Mesenchymal stem cell (in vitro differentiated cells and primary cell): Measurements from ENCODE around the gene ADGRL3.

Source experiments
- DNase-seq: peaks from one replicate; pipeline ENCODE4 v3.0.0-alpha.2; 2013
- H2AFZ ChIP-seq: one replicate; pipeline ENCODE4 v1.6.1; 2013; ENCODE audit warnings: low read depth, mild to moderate bottlenecking, control low read depth, inconsistent platforms, low read length, moderate library complexity
- H2AK5ac ChIP-seq: 2 replicates; pipeline ENCODE4 v1.6.1; 2013; ENCODE audit warnings: low read length, moderate library complexity, mild to moderate bottlenecking, inconsistent platforms; ENCODE audit not compliant: severe bottlenecking
- H2BK120ac ChIP-seq: one replicate; pipeline ENCODE4 v1.6.1; 2013; ENCODE audit warnings: low read depth, mild to moderate bottlenecking, inconsistent platforms, low read length, moderate library complexity
- H2BK12ac ChIP-seq, 2 experiments: one replicate each; pipeline ENCODE4 v1.6.1; 2013; ENCODE audit warnings: inconsistent platforms in 2 of 2, low read length in 2 of 2, mild to moderate bottlenecking in 2 of 2, moderate library complexity in 2 of 2, control low read depth in 1 of 2
- H2BK15ac ChIP-seq: one replicate; pipeline ENCODE4 v1.6.1; 2013; ENCODE audit warnings: mild to moderate bottlenecking, low read depth, inconsistent platforms; ENCODE audit not compliant: poor library complexity, severe bottlenecking
- H2BK5ac ChIP-seq: 2 replicates; pipeline ENCODE4 v1.6.1; 2013; ENCODE audit warnings: low read depth, mild to moderate bottlenecking, low read length, control low read depth, inconsistent platforms; ENCODE audit not compliant: poor library complexity, severe bottlenecking
- H3K14ac ChIP-seq, 2 experiments: one replicate each; pipeline ENCODE4 v1.6.1; 2013; ENCODE audit warnings: inconsistent platforms in 2 of 2, low read length in 2 of 2, control low read depth in 1 of 2, mild to moderate bottlenecking in 1 of 2, moderate library complexity in 1 of 2
- H3K18ac ChIP-seq, 2 experiments: one replicate each; pipeline ENCODE4 v1.6.1; 2013; ENCODE audit warnings: inconsistent platforms in 2 of 2, low read length in 2 of 2, control low read depth in 1 of 2, low read depth in 1 of 2, mild to moderate bottlenecking in 1 of 2
- H3K23ac ChIP-seq, 2 experiments: one replicate each; pipeline ENCODE4 v1.6.1; 2013; ENCODE audit warnings: inconsistent platforms in 2 of 2, low read length in 2 of 2, mild to moderate bottlenecking in 2 of 2, moderate library complexity in 2 of 2, control low read depth in 1 of 2
- H3K27ac ChIP-seq: 2 replicates; pipeline ENCODE4 v1.5.1; 2013; ENCODE audit warnings: mild to moderate bottlenecking, moderate library complexity, low read length, control low read depth, inconsistent platforms; ENCODE audit not compliant: poor library complexity, severe bottlenecking
- H3K27me3 ChIP-seq, 2 experiments: 2 replicates each; pipeline versions ENCODE4 v1.6.1 to v1.7.0; 2013; ENCODE audit warnings: low read length in 2 of 2, mild to moderate bottlenecking in 2 of 2, moderate library complexity in 2 of 2, control low read depth in 1 of 2, inconsistent platforms in 1 of 2; ENCODE audit not compliant: control insufficient read depth in 1 of 2, insufficient read depth in 1 of 2
- H3K36me3 ChIP-seq, 2 experiments: 2 replicates each; pipeline versions ENCODE4 v1.6.1 to v1.7.0; 2013; ENCODE audit warnings: low read length in 2 of 2, control low read depth in 1 of 2, inconsistent platforms in 1 of 2, low read depth in 1 of 2, mild to moderate bottlenecking in 1 of 2; ENCODE audit not compliant: insufficient read depth in 2 of 2, control insufficient read depth in 1 of 2
- H3K4ac ChIP-seq, 2 experiments: one replicate each; pipeline ENCODE4 v1.6.1; 2013; ENCODE audit warnings: inconsistent platforms in 2 of 2, low read length in 2 of 2, mild to moderate bottlenecking in 2 of 2, moderate library complexity in 2 of 2, control low read depth in 1 of 2, low read depth in 1 of 2
- H3K4me1 ChIP-seq: 2 replicates; pipeline ENCODE4 v1.6.1; 2013; ENCODE audit warnings: low read depth, low read length, control low read depth; ENCODE audit not compliant: control insufficient read depth, insufficient read depth
- H3K4me2 ChIP-seq: 2 replicates; pipeline ENCODE4 v1.6.1; 2013; ENCODE audit warnings: low read length, mild to moderate bottlenecking, inconsistent platforms; ENCODE audit not compliant: poor library complexity, severe bottlenecking
- H3K4me3 ChIP-seq, 2 experiments: 2 replicates each; pipeline versions ENCODE4 v1.5.1 to v1.7.0; 2013; ENCODE audit warnings: low read length in 2 of 2, mild to moderate bottlenecking in 2 of 2, control low read depth in 1 of 2, low read depth in 1 of 2; ENCODE audit not compliant: insufficient read depth in 1 of 2
- H3K79me1 ChIP-seq: replicated peaks from 2 replicates; pipeline ENCODE4 v1.6.1; 2013; ENCODE audit warnings: mild to moderate bottlenecking, control low read depth, low read length, inconsistent platforms; ENCODE audit not compliant: poor library complexity, severe bottlenecking
- H3K9ac ChIP-seq: 2 replicates; pipeline ENCODE4 v1.7.0; 2013; ENCODE audit warnings: mild to moderate bottlenecking, low read length, moderate library complexity
- H3K9me3 ChIP-seq: 2 replicates; pipeline ENCODE4 v1.7.0; 2013; ENCODE audit warnings: mild to moderate bottlenecking, low read length; ENCODE audit not compliant: control insufficient read depth
- H4K8ac ChIP-seq: one replicate; pipeline ENCODE4 v1.6.1; 2013; ENCODE audit warnings: inconsistent platforms, mild to moderate bottlenecking, low read length, moderate library complexity
- H4K91ac ChIP-seq: one replicate; pipeline ENCODE4 v1.6.1; 2013; ENCODE audit warnings: mild to moderate bottlenecking, low read length, inconsistent platforms
- whole genome bisulfite sequencing: methylation state at CpG from one replicate; pipeline ENCODE4 v1.1.7; 2013; ENCODE audit warnings: mixed read lengths; 5-methylcytosine and 5-hydroxymethylcytosine counted together

The ADGRL3 gene

DNA sequence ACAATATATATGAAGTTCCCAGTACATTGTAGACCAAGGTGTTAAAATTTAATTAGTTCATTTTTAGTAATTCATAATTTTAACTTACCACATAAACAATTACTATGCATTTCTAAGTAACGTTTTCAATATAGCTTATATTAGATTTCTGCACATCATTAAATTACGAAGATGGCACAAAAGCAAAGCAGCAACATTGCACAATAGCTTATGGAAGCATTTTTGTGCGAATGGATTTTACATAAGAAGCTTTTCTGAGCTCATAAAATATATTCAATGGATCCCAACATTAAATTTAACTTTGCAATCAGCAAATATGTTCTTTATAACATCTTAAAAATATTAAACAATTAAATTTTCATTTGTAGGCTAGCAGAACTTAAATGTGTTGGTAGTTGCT lies 875.4 kb downstream of the ADGRL3 start:
- no peaks in the 10 kb centered on the region for H3K27me3 ChIP-seq
- H2AK5ac ChIP-seq, result no peak overlapping the region
- no peak for DNase-seq
- no peak overlapping the region for H3K23ac ChIP-seq
- no peaks in the 10 kb centered on the region for H3K4me1 ChIP-seq
- no peak overlapping the region for H3K14ac ChIP-seq
- H4K91ac ChIP-seq, result no peak overlapping the region
- no peak overlapping the region for H3K9ac ChIP-seq
- H2AFZ ChIP-seq, result no peak overlapping the region
- WGBS, result 93% methylated on average over 3 of the region's 3 CpGs
- no peak overlapping the region for H3K27ac ChIP-seq
- H3K4ac ChIP-seq, result no peak overlapping the region
- H3K79me1 ChIP-seq, result no peaks in the 10 kb centered on the region
- no peak overlapping the region for H3K18ac ChIP-seq
- H2BK5ac ChIP-seq, result no peak overlapping the region
- no peaks in the 10 kb centered on the region for H3K36me3 ChIP-seq
- H3K4me3 ChIP-seq, result no peak overlapping the region
- no peak overlapping the region for H4K8ac ChIP-seq
- H2BK15ac ChIP-seq, result no peak overlapping the region
- H2BK12ac ChIP-seq, result no peak overlapping the region
- H3K4me2 ChIP-seq, result no peak overlapping the region
- no peak overlapping the region for H2BK120ac ChIP-seq
- H3K9me3 ChIP-seq, result no peaks in the 10 kb centered on the region

DNA sequence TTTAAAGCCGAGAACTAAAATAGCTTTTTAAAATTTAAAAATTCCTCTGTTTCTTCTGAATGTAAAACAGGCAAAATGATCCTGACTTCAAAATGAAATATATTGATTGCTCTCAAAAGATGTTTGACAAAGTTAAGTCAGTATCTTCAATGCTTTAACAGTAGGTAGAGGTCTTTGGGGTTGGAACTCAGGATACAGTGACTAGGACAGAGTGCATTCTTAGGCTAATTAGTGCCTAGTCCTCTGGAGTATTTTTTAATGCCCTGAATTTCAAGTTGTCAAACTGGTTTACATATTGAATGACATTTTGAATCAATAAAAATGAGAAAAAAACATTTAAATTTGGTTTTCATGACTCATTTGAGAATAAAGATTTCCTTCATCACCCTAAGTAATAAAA lies 877.3 kb downstream of the ADGRL3 start:
- H2BK12ac ChIP-seq, result no peak overlapping the region
- no peak for DNase-seq
- no peaks in the 10 kb centered on the region for H3K36me3 ChIP-seq
- WGBS, result no CpG with 5 or more reads among the region's 1 CpG
- H3K4me2 ChIP-seq, result no peak overlapping the region
- no peak overlapping the region for H2AK5ac ChIP-seq
- no peak overlapping the region for H3K4ac ChIP-seq
- no peak overlapping the region for H3K18ac ChIP-seq
- H3K23ac ChIP-seq, result no peak overlapping the region
- no peaks in the 10 kb centered on the region for H3K9me3 ChIP-seq
- no peaks in the 10 kb centered on the region for H3K79me1 ChIP-seq
- H2BK5ac ChIP-seq, result no peak overlapping the region
- H3K4me3 ChIP-seq, result no peak overlapping the region
- H2BK120ac ChIP-seq, result no peak overlapping the region
- H3K27me3 ChIP-seq, result no peaks in the 10 kb centered on the region
- H3K9ac ChIP-seq, result no peak overlapping the region
- no peak overlapping the region for H3K27ac ChIP-seq
- no peaks in the 10 kb centered on the region for H3K4me1 ChIP-seq
- H4K91ac ChIP-seq, result no peak overlapping the region
- no peak overlapping the region for H2AFZ ChIP-seq
- no peak overlapping the region for H4K8ac ChIP-seq
- no peak overlapping the region for H2BK15ac ChIP-seq
- no peak overlapping the region for H3K14ac ChIP-seq

DNA sequence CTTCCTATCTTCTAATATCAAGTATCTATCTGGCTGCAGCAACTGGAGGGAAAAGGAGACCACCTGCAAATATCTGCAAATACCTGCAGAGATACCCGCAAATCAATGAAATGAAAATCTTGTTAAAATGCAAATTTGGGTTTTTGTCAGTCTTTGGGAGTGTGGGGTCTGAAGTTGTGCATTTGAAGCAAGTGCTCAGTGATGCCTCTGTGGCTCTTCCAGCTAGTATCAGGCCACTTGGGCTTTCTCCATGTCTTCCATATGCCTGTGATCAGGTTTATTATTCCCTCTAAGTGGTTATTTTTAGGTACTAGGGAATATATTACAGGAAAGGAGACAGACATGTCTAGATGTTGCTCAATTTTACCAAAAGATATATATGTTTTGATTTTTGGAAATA lies 880.3 kb downstream of the ADGRL3 start:
- H2BK12ac ChIP-seq, result no peak overlapping the region
- no peak overlapping the region for H3K9ac ChIP-seq
- no peak overlapping the region for H3K27ac ChIP-seq
- no peak overlapping the region for H3K23ac ChIP-seq
- no peak overlapping the region for H2BK15ac ChIP-seq
- H2BK120ac ChIP-seq, result no peak overlapping the region
- no peak overlapping the region for H3K18ac ChIP-seq
- H3K36me3 ChIP-seq, result no peaks in the 10 kb centered on the region
- H4K8ac ChIP-seq, result no peak overlapping the region
- H2AK5ac ChIP-seq, result no peak overlapping the region
- no peak overlapping the region for H2AFZ ChIP-seq
- no peak for DNase-seq
- no peaks in the 10 kb centered on the region for H3K27me3 ChIP-seq
- 13% methylated on average over 1 of the region's 1 CpG for WGBS
- no peak overlapping the region for H4K91ac ChIP-seq
- H3K14ac ChIP-seq, result no peak overlapping the region
- H3K9me3 ChIP-seq, result no peaks in the 10 kb centered on the region
- no peaks in the 10 kb centered on the region for H3K4me1 ChIP-seq
- no peak overlapping the region for H3K4ac ChIP-seq
- H3K4me3 ChIP-seq, result no peak overlapping the region
- no peak overlapping the region for H3K4me2 ChIP-seq
- no peaks in the 10 kb centered on the region for H3K79me1 ChIP-seq
- no peak overlapping the region for H2BK5ac ChIP-seq

DNA sequence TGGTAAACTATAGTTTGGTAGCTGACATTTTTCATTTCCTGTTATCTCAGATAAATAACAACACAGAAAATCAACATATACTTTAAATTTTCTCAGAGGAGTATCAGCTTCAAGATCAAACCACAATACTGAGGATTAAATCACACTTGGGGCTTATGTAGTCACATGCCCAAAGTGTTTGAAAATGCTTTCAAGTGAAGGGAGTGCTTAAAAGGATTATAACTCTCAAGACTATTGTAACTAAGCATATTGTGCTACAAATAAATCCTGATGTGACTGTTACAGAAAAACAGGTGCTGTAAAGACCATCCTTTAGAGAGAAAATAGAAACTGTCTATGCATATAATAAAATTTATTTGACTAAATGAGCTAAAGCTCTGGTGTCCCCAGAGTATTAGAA lies 887.6 kb downstream of the ADGRL3 start:
- Histone ChIP-seq H3K4me1 (no peaks in the 10 kb centered on the region), H3K27me3 (no peaks in the 10 kb centered on the region), H3K9me3 (no peaks in the 10 kb centered on the region), H2BK5ac (no peak overlapping the region), H3K27ac (no peak overlapping the region), H4K8ac (no peak overlapping the region), H3K4ac (no peak overlapping the region), H2BK120ac (no peak overlapping the region), H4K91ac (no peak overlapping the region), H3K4me2 (no peak overlapping the region), H3K4me3 (no peak overlapping the region), H3K14ac (no peak overlapping the region), H3K79me1 (no peaks in the 10 kb centered on the region), H3K36me3 (no peaks in the 10 kb centered on the region), H3K9ac (no peak overlapping the region), H2BK15ac (no peak overlapping the region), H2AFZ (no peak overlapping the region), H2BK12ac (no peak overlapping the region), H3K23ac (no peak overlapping the region), H2AK5ac (no peak overlapping the region), H3K18ac (no peak overlapping the region)
- no peak for DNase-seq
